CD4-positive, alpha-beta T cell treated with Interleukin-6 for 4 hours (primary cell): ENCODE results near the gene KCNJ12.
A peak's percentile ranks its signal among the peaks of the same experiment; 100 is the strongest.
"Not testable (repeated sequence)": the region's sequence is repeated elsewhere in the genome, so short reads cannot be mapped to it uniquely, and the experiment has no call there.

ENCODE experiments used
- DNase-seq: peaks from one replicate; pipeline ENCODE4 v3.0.0-alpha.2; 2020; ENCODE audit warnings: mixed read lengths

KCNJ12 gene

DNA sequence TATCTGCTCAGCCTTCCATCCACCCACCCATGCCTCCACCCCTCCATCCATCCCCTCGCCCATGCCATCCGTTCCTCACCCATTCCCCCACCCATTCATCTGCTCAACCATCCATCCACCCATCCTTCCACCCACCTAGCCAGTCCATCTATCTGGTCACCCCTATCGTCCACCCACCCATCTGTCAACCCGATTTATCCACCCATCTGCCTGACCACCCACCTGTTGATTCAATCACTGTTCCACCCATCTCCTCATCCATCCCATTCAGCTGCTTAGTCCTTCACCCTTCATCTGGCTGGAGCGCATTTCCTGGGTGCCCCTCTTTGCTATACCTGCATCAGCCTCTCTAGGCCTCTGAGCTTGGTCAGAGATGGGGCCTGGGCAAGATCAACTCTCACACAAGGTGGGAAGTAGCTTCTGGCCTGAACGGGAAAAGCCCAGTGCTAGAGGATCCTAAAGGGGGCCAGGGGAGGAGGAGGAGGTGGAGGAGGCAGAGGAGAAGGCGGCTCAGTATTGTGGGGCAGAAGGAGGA lies 32.7 kb downstream of the KCNJ12 start:
- not testable (repeated sequence) for DNase-seq

DNA sequence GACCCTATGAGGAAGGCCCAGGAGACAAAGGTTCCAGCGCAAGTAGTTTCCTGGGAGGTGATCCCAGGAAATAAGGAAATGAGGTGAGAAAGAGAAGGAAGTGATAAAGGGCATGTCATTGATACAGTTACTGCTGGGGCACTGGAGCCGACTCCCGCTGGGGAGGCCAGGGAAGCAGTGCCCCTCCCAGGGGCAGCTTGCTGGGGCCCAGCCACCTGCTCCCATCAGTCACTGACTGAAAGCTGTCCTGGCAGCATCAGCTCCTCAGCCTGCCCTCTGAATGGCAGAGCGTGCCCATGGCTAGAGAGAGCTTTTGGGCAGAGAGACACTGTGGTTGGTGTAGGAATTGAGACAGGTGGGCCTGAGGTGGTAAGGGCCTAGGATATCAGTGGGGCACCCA lies 33.2 kb downstream of the KCNJ12 start:
- DNase-seq = not testable (repeated sequence)

GRCh38 chr17:21409971-21410370 lies 33.8 kb downstream of the KCNJ12 start:
- not testable (repeated sequence) for DNase-seq

- not testable (repeated sequence) for DNase-seq
Observed at GRCh38 chr17:21410371-21410770, 34.2 kb downstream of the KCNJ12 start.

DNA sequence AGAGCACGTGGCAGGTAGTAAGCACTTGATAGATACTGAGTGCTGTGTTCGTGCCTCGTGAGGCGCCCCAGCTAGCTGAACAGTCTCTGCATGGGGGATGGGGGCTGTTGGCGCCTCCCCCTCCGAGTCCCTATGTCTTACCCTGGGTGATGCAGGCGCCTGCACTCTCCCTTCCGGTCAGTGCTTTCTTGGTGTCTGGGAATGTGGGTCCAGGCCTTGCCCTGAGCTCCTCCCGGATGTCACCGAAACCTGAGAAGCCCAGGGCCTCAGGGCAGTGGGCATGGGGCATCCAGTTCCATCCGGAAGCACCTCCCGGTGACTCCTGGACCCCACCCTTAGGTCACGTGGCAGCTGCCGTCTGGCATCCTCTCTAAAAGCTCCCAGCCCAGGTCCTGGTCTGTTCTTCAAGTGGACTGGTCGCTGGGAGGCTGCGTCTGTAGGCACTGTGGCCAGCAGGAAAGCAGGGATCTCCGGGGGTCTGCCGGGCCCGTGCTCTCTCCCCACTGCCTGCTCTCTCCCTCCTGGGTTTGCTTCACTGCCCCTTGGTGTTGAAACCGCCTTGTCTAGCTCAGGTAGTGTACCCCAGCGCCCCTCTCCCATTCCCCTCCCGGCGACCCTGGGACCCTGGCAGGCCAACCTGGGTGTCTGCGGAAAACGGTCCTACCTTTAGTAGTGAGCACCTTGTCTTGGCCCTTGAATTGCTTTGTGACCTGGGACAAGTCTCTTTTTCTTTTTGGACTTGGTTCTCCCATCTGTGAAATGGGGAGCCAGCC lies 34.9 kb downstream of the KCNJ12 start:
- not testable (repeated sequence) for DNase-seq

DNA sequence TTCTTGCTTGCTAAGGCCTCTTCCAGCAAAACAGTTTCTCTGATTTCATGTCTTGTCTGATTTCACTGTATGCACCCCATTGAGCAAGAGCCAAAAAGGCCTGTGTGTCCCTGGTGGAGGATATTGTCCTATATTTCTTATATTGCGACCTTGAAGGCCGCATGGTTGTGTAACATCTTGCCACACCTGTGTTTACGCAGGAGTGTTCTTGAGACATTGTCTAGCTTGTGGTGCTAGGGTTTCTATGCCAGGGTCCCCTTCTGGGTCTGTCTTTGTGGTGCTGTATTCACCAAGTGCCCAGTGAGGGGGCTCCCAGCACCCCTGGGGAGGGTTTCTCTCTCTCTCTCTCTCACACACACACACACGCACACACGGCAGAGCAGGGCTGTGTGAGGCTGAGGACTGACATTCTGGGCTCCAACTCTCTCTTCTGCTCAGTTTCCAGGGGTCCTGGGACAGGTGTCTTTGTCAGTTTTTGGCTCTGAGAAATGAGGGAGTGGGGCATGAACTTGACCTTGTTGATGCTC lies 35.6 kb downstream of the KCNJ12 start:
- not testable (repeated sequence) for DNase-seq

DNA sequence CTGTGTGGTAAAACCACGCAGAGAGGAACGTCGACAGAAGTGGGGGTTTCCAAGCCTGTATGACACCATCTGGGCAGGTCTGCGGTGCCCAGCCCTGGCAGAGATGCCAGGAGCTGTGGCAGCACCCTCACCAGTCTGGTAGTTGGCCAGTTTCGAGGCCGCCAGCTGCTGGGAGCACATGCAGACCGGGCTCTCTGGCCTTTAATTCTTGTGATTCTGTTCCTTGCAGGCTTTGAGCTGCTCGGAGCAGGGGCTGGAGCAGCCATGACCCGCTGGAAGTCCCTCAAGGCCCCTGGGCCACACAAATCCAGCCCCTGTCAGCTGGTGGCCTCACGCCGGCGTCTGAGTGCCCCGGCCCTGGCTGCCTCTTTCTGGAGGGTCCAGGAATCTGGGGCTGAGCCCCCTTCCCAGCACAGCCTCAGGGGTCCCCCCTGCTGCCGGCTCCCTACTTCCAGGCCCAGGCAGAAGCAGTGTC lies 36.1 kb downstream of the KCNJ12 start:
- not testable (repeated sequence) for DNase-seq

DNA sequence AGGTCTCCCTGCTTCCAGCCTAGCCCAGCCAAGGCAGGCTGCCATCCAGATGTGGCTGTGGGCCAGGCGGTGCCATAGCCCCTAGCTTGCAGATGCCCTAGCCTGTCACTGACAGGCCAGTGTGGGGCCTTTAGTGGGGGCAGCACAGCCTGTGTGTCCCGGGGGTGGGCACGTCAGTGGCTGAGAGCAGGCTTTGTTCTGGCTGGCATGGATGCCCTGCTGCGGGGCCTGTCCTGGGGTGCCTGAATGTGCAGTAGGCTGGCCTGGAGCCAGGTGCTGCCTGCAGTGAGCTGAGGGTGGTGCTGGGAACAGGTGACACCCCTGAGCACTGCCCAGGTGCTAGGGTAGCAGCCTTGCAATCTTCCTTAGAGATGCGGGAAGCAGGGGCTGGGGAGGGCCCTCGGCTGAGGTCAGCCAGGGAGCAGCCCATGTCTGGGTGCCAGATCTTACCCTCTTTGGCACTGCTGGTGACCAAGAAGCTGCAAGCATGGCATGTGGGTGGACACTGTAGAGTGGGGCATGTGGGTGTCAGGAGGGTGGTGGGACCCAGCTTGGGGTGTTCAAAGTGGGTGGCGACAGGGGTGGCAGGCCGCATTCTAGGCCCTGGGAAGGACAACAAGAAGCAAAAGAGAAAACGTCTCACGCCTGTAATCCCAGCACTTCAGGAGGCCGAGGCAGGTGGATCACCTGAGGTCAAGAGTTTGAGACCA lies 37.6 kb downstream of the KCNJ12 start:
- DNase-seq = not testable (repeated sequence)

DNA sequence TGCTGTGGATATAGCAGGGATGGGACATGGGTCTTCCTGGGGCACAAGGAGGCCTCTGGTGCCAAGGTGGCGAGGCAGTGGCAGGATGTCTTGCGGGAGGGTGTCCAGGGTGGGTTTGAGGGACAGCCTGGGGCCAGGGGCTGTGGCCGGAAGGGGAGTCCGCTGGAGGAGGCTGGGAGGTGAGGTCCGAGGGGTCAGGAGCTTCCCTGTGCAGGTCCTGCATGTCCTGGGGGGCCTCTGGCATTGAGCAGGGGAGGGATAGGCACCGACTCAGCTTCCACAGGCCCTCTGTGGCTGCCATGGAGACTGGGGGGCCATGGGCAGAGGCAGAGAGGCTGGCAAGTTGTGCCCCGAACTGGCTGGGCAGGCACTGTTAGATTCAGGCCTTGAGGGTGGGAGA lies 38.5 kb downstream of the KCNJ12 start:
- not testable (repeated sequence) for DNase-seq

DNA sequence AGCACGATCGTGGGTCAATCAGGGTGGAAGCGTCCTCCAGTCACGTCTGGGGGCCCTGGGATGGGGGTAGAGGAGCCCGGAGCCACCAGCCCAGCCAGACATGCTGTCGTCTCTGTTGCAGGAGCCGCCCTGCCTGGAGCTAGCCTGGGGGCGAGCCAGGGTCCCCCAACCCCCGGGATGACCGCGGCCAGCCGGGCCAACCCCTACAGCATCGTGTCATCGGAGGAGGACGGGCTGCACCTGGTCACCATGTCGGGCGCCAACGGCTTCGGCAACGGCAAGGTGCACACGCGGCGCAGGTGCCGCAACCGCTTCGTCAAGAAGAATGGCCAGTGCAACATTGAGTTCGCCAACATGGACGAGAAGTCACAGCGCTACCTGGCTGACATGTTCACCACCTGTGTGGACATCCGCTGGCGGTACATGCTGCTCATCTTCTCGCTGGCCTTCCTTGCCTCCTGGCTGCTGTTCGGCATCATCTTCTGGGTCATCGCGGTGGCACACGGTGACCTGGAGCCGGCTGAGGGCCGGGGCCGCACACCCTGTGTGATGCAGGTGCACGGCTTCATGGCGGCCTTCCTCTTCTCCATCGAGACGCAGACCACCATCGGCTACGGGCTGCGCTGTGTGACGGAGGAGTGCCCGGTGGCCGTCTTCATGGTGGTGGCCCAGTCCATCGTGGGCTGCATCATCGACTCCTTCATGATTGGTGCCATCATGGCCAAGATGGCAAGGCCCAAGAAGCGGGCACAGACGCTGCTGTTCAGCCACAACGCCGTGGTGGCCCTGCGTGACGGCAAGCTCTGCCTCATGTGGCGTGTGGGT lies 39.2 kb downstream of the KCNJ12 start:
- not testable (repeated sequence) for DNase-seq

DNA sequence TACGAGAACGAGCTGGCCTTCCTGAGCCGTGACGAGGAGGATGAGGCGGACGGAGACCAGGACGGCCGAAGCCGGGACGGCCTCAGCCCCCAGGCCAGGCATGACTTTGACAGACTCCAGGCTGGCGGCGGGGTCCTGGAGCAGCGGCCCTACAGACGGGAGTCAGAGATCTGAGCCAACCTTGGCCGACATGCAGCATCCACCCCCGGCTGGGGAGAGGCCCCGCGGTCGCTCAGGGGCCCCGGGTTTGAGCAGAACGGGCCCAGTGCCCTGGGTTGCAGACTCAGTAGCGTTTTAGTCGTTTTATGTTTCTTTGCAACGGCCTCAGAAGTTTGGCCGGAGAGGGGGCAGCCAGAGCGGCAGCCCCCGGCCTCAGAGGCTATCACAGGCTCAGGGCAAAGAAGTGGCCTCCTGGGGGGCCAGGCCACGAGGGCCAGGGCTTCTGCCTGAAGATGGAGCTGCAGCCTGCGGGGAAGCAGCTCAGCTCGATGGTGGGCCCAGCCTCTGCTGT lies 40.4 kb downstream of the KCNJ12 start:
- not testable (repeated sequence) for DNase-seq

GRCh38 chr17:21417349-21417748 lies 41.2 kb downstream of the KCNJ12 start:
- not testable (repeated sequence) for DNase-seq

GRCh38 chr17:21417921-21418320 lies 41.8 kb downstream of the KCNJ12 start:
- no peak for DNase-seq

- DNase-seq = no peak
Observed at GRCh38 chr17:21418446-21419298, 42.5 kb downstream of the KCNJ12 start.

- peak; percentile 65 for DNase-seq
Observed at GRCh38 chr17:21419299-21420239, 43.4 kb downstream of the KCNJ12 start.

- not testable (repeated sequence) for DNase-seq
Observed at GRCh38 chr17:21420503-21421090, 44.4 kb downstream of the KCNJ12 start.

- not testable (repeated sequence) for DNase-seq
Observed at GRCh38 chr17:21421421-21422310, 45.5 kb downstream of the KCNJ12 start.
